A549 treated with CORT108297 at 1 μM for 4 hours (cell line): ENCODE results near the gene CTAGE8. TPM values are rescaled to one million over a fixed set of nuclear protein-coding genes. Genes with fewer than 3 reads are reported as not detected.

Experiments
- total RNA-seq: library from RNA; stranded (reverse); fragments of 200-300 nt; extraction: Qiagen RNA extraction; gene quantifications from 5 replicates; pipeline ENCODE4 v1.2.3, GENCODE V29; 2022

CTAGE8 gene, protein sequence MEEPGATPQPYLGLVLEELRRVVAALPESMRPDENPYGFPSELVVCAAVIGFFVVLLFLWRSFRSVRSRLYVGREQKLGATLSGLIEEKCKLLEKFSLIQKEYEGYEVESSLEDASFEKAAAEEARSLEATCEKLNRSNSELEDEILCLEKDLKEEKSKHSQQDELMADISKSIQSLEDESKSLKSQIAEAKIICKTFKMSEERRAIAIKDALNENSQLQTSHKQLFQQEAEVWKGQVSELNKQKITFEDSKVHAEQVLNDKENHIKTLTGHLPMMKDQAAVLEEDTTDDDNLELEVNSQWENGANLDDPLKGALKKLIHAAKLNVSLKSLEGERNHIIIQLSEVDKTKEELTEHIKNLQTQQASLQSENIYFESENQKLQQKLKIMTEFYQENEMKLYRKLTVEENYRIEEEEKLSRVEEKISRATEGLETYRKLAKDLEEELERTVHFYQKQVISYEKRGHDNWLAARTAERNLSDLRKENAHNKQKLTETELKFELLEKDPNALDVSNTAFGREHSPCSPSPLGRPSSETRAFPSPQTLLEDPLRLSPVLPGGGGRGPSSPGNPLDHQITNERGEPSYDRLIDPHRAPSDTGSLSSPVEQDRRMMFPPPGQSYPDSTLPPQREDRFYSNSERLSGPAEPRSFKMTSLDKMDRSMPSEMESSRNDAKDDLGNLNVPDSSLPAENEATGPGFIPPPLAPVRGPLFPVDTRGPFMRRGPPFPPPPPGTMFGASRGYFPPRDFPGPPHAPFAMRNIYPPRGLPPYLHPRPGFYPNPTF
- total RNA-seq = 0.03 TPM in 1 of 5 replicates, not detected in the others

DNA sequence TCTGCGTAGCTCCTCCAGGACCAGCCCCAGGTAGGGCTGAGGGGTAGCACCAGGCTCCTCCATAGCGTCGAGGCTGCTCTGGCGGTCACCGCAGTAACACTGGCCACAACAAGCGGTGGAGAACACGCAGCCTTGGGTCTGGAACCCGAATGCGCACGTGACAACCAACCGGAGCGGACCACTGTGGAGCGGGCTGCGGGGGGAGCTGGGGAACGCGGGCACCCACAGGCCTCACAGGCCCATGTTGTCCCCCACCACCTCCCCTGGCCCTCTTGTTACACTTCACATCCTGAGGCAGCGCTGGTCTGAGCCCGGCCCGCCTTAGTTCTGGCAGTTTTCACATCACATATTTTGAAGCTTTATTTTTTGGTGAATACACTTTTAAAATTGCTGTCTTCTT is at the start of gene CTAGE8:
CTAGE8 (minus strand) TSS at position 101 of the 400 bp plus-strand sequence; CDS start at position 63, 38 bp downstream.

GRCh38 chr7:144311872-144312469 is 42.9 kb upstream of the CTAGE8 start, which contains the start of gene OR2A1:
Gene OR2A1 (plus strand): TSS chr7:144312419. CDS start chr7:144318125, 5,706 bp downstream.

DNA sequence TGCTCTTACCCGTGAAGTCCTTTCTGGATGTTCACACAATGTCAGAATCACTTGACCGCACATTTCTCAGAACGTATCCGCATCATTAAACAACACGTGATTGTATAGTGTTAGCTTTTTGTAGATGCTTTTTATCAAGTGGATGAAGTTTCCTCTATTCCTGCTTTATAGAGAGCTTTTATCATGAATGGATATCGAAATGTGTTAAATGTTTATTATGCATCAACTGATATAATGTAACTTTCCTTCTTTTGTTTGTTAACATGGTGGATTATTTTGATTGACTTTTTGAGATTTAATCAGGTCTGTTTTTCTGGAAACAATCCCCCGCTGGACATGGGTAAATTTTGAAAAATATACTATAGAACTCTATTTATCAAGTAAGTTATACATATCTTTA is 4.4 kb downstream of the CTAGE8 start, which contains the start of gene OR2A7:
OR2A7 (minus strand) TSS at position 101 of the 400 bp plus-strand sequence. CDS start 5,164 bp downstream, outside the sequence.

GRCh38 chr7:144239365-144239764 is 29.7 kb downstream of the CTAGE8 start, which contains the start of gene OR2A42:
Gene OR2A42 (minus strand): TSS chr7:144239605. CDS start chr7:144232843, 6,762 bp downstream.

Other genes starting within 250 kb of the CTAGE8 start
- not detected in 5 replicates for gene OR2A5, start 220.3 kb downstream of the CTAGE8 start, total RNA-seq
- gene OR2A25, start 199.5 kb downstream of the CTAGE8 start, total RNA-seq = not detected in 5 replicates
- gene OR2A12, start 183.0 kb downstream of the CTAGE8 start, total RNA-seq = not detected in 5 replicates
- not detected in 5 replicates for gene OR2A2, start 159.7 kb downstream of the CTAGE8 start, total RNA-seq
- gene OR2A14, start 146.1 kb downstream of the CTAGE8 start, total RNA-seq = not detected in 5 replicates
- not detected in 5 replicates for gene CTAGE4, start 85.8 kb downstream of the CTAGE8 start, total RNA-seq
- 0.20 to 0.42 TPM (median 0.28 TPM) in 5 replicates for gene ARHGEF35, start 73.5 kb downstream of the CTAGE8 start, total RNA-seq
- gene OR2A42, start 29.7 kb downstream of the CTAGE8 start, total RNA-seq = not detected in 5 replicates
- gene OR2A7, start 4.5 kb downstream of the CTAGE8 start, total RNA-seq = not detected in 5 replicates
- not detected in 5 replicates for gene OR2A1, start 43.1 kb upstream of the CTAGE8 start, total RNA-seq
- 1.8 to 2.2 TPM (median 2.0 TPM) in 5 replicates for gene ARHGEF5, start 86.1 kb upstream of the CTAGE8 start, total RNA-seq
- gene NOBOX, start 134.4 kb upstream of the CTAGE8 start, total RNA-seq = not detected in 5 replicates